ENCODE data around the gene KCNG1.

The KCNG1 gene

DNA sequence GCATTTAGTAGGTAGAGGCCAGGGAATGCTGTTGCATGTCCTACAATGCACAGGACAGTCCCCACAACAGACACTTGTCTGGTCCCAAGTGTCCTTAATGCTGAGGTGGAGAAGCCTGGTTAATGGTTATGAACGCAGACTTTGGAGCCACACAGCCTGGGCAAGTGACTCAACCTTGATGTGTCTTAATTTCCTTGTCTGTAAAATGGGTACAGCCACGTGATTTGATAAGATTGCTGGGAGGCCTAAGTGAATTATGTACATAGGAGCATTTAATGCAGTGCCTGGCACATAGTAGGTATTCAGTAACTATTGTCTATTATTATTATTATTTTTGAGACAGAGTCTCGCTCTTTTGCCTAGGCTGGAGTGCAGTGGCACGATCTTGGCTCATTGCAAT lies 11.4 kb downstream of the KCNG1 start:
- no peak for DNase-seq

DNA sequence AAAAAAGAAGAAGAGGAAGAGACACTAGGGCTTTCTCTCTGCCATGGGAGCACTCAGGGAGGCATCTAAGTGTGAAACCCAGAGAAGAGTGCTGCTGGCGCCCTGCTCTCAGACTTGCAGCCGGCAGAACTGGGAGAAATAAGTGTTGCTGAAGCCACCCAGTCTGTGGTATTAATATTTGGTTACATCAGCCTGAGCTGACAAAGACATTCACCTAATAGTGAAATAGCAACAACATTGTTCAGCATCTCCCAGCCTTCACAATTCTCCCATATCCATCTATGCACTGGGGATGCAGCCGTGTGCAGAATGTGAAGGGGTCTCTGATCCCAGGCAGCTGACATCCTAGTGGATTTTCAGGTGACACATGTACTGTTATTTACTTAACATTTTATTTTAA lies 12.0 kb downstream of the KCNG1 start:
- DNase-seq, result no peak

DNA sequence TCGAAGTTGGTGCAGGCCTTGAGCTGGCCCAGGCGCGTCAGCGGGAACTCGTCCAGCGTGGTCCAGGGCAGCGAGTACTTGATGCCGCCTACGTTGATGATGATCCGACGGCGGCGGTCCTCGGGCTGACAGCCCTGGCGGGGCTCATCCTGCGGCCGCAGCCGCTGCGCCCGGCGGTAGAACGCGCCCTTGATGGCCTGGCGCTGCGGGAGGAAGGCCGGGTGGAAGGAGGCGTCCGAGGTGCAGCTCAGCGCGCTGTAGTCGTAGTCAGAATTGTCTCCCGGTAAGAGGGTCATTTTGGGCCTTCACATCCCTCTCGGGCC lies 12.9 kb downstream of the KCNG1 start:
- no peak for DNase-seq

DNA sequence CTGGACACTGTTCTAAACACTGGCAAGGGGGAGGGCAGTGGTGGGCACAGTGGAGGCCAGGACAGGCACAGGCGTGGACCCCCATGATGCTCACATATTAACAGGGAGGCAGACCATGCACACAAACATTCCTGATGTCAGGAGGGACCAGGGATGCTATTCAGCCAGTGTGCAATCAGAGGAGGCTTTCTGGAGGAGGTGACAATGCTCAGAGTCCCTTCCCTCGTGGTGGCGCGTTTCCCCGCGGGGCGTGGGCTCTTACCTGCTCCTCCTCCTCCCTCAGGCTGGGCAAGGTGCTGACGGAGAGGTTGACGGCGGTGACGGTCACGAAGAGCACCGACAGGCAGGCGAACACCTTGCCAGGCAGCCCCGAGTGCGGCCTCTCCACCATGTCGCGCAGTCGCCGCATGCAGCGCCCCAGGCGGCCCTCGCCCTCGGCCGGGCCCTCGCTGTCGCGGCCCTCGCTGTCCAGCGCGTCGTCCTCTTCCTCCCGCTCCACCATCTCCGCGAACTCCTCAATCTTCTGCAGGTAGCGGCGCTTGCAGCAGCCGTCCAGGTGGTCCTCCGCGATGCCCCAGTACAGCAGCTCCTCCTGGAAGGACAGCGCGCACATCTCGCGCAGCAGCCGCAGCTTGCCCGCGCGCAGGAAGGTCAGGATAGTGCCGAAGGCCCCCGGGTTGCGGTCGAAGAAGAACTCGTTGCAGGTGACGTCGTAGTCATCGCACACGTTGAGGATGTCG lies 13.4 kb downstream of the KCNG1 start:
- no peak for DNase-seq

DNA sequence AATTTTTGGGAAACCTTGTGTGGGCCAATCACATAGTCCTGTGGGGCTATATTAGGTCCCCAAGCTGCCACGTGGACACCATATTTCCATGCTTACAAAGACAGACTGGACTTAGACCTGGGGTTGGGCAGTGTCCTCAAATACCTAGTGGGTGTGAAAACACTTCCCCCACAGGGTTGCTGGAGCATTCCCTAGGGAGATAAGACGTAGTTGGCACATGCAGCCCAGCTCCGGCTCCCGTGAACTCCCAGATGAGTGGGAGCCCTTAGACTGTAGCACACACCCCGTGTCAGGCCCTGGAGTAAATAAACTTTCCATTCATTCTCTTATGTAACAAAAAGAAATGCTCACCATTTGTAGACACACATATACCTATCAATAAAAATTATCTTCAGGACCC lies 14.2 kb downstream of the KCNG1 start:
- DNase-seq, result no peak

DNA sequence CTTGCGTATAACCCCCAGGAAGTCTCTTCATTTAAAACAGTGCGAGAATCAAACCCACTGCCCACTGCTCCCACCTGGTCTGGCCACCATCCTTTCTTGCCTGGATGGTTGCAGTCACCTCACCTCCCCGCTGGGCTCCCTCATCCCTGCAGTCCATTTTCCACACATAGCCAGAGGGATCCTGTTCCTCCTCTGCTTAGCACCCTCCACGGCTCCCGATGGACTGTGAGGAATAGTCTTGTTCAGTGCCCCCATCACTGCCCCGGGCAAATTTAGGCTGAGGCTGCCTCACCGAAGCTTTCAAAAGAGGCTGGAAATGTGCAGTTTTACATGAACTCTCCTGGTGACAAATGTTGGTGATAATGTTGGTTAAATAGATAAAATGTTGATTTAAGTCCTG lies 17.7 kb downstream of the KCNG1 start:
- DNase-seq, result no peak

DNA sequence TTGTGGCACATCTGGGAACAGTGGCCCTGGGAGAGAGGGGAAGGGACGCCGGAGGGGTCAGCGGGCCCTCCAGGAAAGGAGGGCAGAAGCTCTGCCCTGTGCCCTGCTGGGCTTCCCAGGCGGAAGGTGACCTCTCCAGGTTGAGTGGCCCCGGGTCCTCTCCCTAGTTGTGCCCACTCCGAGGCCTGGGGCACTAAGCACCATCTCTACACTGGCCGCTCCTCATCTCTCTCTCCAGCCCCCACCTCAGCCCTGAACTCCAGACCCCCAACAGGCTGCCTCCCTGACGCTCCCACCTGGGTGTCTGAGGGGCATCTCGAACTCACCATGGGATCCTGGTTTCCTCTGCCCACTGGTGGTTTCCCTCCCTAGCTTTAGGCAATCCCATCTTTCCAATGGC lies 18.1 kb downstream of the KCNG1 start:
- no peak for DNase-seq

DNA sequence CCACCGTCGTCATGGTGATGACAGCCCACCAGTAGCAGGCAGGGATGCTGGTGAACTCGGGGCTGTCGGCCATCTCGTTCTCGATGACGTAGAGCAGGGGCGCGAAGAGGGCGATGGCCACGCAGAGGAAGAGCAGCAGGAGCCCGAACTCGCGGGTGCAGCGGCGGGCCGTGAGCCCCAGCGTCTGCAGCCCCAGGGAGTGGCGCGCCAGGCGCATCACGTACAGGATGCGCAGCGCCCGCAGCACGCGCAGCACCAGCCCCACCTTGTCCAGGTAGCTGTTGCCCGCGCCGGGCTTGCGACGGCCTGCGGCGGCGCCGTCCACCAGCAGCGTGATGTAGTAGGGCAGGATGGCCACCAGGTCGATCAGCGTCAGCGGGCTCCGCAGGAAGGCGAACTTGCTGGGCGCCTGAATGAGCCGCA lies 18.6 kb downstream of the KCNG1 start:
- no peak for DNase-seq

DNA sequence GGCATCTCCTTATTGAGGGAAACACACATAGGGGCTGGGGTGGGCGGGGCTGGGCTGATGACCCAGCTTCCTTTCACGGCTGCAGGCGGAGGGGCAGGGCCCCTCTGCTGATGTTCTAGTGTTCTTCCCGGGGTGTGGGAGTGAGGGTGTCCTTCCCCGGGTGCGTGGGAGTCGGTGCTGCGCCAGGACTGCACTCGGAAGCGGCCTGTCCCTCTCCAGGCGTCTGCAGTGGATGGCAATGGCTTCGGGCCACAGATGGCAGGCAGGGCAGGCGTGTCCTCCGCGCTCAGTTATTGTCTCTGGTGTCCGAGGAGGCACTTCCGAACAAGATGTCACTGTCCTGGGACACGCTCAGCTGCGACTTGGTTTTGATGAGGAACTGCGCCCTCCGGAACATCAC lies 19.2 kb downstream of the KCNG1 start:
- no peak for DNase-seq

DNA sequence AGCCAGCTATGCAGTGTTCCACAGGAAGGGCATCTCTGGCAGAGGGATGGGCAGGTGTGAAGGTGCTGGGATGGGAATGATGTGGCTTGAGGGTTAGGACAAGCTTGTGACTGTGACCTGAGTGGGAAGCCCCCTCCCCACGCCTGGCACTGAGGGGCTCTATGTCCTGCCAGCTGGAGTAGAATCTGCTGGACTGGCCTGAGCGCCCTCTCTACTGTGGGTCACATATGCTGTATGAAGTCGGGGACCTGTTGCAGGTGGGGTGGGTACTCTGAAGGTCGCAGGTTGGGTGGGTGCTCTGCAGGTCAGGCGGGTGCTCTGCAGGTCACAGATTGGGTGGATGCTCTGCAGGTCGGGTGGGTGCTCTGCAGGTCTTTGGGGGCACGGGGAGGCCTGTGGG lies 20.3 kb downstream of the KCNG1 start:
- no peak for DNase-seq

DNA sequence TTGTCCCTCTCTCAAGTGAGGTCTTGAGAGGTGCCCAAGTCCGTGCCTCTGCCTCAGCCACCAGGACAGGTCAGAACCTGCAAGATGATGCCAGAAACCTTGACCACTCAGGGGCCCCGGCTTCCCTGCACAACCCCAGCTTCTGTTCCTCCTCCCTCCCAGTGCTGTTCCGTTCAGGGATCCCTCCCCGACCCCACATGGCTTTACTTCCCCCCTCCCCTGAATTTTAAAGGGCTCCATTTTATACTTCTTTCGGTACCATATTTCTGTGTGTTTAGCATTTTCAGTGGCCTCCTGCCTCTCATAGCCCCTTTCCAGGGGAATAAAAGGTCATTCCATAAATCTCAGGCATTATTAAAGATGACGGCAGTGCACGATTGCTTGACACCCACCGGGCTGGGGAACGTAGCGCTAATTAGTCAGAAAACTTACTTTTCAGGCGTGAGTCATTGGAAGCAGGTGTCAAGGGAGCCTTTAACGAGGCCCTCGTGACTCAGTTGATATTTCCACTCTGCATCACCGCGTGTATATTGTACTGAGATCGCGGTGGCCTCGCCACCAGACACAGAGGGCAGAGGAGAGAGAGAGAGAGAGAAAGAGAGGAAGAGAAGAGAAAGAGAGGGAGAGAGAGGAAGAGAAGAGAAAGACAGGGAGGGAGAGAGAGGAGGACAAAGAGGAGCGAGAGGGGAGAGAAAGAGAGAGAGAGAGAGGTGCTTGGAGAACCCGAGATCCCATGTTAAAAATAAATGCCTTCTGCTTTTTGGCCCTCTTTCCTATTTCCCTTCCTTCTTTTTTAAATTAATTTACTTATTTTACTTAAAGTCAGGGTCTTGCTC lies 21.3 kb downstream of the KCNG1 start:
- no peak for DNase-seq

DNA sequence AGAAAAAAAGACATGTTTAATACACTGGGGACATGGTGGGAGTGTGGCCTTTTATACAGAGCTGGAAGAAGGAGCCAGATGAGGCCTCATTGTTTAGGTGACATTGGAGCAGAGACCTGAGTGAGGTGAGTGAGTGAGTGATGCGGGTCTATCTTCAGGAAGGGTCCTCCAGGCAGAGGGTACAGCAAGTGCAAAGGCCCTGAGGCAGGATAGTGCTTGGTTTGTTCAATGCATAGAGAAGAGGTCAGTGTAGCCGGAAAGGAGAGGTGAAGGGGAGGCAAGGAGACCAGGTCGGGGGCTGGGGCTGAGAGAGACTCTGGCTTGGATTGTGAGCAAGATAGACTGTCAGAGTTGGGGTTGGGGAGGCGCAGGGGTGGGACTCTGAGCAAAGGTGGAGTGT lies 23.6 kb downstream of the KCNG1 start:
- no peak for DNase-seq

DNA sequence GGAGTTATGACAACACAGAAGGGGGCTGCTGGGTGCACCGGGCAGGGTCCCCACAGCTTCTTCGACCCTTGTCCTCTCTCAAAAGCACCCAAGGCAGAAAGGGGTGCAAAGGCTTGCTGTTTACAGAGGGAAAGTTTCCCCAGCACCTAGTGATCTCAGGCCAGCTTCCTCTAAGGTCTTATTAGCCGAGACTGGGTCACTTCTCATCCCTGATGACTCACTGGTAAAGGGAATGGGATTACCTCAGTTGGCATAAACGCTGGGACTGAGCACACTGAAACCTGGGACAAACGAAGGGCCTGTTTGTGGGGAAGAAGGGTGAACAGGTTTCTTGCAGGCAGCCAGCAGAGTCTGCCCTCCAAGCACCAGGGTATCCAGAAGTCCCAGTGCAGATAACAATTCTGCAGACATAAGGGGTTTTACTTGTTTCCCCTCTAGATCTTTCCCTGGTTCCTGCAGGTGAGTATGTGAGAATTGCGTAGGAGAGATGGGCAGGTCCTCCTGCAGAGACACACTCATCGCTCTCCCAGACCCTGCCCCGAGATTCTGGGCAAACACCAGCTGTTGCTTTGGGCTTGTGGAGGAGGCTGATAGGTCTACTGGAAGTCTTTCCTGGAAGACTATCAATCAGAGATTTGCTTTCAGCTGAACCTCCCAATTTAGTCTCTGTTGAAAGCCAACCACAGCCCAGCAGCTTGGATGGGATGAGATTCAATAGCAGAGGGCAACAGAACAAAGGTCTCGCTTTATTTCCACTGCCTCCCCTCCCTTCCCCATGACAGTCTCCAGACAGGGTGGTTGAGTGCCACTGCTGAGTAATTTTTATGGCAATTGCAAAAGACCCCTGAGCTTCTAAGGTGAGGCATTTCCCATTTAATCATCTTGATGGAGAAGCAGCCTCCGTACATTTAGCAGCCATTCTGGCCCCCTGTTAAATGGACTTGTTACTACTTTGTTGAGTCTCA lies 25.7 kb downstream of the KCNG1 start:
- DNase-seq, result no peak

DNA sequence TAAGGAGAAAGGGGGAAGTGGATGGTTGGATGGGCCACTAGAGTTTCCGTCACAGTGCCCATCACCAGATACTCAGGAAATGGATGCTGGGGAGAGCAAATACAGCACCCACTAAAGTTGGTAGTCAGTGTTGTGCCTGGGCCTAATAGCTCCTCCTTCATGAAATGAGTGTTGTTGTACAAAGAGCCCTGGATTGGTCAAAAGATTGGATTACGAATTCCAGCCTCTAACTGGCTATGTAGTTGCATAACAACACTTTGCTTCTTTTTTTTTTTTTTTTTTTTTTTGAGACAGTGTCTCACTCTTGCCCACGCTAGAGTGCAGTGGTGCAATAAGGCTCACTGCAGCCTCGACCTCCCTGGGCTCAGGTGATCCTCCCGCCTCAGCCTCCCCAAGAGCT lies 27.4 kb downstream of the KCNG1 start:
- no peak for DNase-seq

DNA sequence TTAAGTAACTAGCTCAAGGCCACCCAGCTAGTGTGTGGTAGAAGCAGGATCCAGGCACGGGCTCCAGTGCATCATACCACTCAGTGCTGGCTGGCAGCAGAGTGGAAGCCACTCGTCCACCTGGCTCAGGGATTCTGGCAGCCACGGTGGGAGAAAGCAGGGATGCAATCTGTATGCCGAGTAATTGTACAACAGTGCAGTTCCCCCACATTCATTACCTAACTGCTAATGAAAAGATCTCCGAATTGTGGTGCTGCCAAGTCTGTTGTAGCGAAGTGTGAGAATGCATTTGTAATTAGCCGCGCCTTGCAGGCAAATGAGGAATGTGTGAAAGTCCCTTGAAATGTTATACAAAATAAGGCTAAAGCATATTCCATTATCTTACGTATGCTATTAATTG lies 29.0 kb downstream of the KCNG1 start:
- DNase-seq, result no peak

DNA sequence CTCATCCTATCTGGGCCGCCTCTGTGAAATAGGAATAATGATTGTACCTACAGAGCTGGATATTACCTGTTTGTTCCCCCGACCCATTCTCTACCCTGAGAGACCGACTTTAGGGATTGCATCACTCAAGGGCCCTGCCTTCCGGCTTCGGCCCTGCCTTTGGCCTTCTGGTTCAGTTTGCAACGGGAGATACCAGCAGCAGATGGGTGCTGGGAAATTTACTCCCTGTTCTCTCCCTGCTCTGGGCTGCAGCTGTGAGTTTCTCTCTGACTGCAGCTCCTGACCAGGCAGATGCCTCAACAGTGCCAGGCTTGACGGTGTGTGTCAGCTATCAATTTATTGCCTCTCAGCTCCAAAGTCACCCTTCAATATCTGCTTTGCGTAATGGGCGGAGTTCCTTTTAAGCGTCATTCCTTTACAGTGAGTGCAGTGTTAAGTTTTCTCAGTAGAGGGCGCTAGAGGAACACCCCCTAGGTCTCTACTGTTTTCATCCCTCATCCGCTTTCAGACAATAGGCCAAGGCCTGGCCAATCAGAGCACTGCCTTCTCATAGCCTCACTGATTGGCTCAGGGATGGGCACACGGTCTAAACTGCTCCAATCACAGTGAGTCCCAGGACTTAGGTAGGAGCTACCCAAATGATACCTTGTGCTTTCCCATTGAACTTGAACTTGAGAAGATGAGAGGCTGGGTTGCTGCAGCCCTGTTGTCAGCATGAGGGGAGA lies 30.0 kb downstream of the KCNG1 start:
- DNase-seq, result no peak

DNA sequence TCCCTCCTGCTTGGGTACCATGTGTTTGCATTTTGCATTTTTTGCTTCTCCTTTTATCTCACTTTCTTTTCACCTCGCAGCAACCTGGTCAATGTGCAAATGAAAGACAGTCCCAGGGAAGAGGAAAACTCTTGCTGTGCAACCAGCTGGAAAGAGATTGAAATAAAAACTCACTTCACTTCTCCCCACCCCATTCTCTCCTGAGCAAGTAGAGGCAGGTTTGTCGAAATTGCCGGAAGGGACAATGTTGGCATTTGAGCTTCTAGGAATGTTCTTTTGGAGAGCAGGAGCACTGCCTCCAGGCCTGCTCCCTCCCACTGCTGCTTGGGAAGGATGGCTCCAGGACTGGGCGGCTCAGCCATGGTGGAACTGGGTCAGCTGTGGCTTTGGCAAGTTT lies 30.6 kb downstream of the KCNG1 start:
- DNase-seq, result no peak

DNA sequence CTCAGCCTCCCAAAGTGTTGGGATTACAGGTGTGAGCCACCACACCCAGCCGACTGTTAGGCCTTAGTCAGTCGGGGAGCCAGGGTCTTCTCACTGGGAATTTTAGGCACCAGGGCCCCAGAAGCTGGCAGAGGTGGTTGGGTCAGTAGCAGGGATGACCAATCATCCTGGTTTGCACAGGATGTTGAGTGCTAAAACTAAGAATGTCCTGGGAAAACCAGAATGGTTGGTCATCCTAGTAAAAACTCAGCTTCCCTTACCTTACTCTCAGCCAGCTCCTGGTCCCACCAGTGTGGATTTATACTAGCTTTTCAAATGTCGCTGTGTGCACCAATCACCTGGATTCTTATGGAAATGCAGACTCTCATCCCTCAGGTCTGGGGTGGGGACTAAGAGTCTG lies 31.8 kb downstream of the KCNG1 start:
- no peak for DNase-seq

DNA sequence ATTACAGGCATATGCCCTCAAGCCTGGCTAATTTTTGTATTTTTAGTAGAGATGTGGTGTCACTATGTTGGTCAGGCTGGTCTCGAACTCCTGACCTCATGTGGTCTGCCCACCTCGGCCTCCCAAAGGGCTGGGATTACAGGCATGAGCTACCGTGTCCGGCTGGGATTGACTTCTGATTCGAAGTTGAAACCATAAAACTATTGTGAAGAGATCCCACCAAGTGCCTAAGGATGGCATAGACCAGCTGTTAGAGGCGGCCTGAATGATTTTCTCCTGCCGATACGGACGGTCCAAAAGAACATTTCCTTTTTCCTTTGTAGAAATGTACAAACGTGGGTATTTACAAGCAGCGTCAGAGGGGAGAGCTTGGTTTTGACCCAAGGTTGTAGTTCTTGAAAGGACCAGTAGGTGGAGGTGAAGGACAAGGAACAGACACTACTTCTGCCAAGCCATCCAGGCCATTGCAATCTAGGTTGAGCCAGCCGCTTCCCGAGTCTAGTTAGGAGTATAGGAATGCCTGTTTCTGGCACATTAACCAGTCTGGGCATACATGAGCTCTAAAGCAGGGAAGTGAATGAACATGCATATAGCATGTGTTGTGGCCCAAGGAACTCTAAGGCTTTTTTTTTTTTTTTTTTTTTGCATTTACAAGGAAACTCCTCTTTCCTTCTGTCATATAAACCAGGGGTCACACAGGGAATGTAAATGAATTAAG lies 35.3 kb downstream of the KCNG1 start:
- DNase-seq, result no peak

DNA sequence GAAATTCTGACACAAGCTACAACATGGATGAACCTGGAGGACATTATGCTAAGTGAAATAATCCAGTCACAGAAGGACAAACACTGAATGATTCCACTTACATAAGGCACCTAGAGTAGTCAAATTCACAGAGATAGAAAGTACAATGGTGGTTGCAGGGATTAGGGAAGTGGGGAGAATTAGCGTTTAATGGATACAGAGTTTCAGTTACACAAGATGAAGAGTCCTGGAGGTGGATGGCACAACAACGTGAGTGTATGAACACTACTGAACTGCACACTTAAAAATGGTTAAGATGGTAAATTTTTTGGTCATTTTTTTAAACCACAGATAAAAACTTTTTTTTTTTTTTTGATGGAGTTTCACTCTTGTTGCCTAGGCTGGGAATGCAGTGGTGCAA lies 39.6 kb downstream of the KCNG1 start:
- no peak for DNase-seq

DNA sequence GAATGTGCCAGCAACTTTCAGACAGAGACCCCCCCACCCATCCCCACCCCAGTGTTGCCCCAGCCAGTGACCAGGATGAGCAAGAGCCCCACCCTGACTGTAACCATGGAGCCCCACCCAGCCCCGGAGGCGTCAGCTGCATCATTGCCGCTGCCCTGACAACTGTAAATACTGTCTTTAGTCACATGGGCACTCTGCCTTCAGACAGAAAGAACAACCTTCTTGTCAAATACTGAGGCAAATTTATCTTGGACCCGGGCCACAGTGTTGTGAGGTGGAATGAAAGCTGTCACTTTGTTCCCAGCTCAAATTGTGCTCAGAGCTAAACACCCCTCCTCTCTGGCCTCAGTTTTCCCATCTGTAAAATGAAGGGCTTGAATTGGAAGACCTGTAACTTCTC lies 40.5 kb downstream of the KCNG1 start:
- no peak for DNase-seq

DNA sequence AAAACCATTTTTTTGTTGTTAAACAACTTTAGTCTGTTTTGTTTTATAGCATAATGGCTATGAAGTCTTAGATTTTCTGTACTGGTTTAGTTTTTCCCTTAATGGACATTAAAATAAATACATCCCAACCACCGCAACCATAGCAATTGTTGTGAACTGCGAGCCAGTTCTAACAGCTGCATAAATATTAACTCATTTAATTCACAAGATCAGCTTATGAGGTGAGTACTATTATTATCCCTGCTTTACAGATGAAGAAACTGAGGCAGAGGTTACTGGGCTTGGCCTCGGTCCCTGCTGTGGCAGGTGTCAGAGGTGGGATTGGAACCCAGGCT lies 41.2 kb downstream of the KCNG1 start:
- DNase-seq, result no peak

Measured in NCI-H2081 treated with DMSO at 0.1 percent for 48 hours (cell line).